22Rv1 (cell line): ENCODE data around the gene CRYBB1.

Experiments
- H3K27ac ChIP-seq: fragments of 450-650 bp; 2 replicates; pipeline ENCODE4 v1.5.1; 2017
- ZFX ChIP-seq: fragments of 450-650 bp; IDR thresholded peaks from 2 replicates; pipeline ENCODE4 v1.6.1; 2017; ENCODE audit warnings: antibody characterized with exemption, borderline replicate concordance
- TF ChIP-seq, protein P1 (sequence below): fragments of 450-650 bp; IDR thresholded peaks from 2 replicates; pipeline ENCODE4 v1.5.1; 2017; ENCODE audit warnings: mild to moderate bottlenecking

The CRYBB1 gene

DNA sequence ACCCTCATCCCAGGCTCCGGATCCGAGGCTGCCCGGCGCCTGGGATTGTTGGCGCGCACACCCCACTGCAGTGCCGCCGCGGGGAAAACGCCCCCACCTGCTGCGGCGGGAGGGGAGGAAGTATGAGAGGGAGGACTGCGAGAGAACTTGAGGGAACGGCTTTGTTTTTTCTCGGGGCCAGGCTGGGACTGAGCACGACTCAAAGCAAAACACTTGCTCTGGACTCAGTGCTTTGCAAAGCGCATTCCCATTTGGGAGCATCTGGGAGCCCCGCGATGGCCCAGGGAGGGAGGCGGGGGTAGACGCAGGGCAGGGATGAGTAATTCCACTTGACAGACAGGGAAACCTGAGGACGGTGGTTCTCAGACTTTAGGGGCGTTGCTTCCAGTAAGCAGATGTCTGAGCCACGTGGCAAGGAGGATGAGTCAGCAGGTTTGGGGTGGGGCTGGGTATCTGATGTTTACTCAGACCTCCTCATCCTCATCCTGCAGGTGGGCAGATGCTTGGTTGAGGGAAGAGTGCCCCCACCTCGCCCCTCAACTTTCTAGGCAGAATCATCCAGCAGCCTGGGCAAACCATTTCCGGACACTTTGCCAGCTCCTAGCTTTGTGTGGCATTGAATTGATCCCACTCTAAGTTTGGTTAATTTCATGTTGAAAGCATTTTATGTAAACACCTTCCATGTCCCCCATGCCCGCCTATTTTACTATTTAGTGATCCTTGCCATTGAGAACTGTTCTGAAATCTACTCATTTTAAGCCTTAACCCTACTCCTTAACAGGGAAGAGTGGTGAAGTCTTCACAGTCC is 41.0 kb upstream of the CRYBB1 start:
- TF ChIP-seq ZFX, result no peak
- TF ChIP-seq, protein P1, sequence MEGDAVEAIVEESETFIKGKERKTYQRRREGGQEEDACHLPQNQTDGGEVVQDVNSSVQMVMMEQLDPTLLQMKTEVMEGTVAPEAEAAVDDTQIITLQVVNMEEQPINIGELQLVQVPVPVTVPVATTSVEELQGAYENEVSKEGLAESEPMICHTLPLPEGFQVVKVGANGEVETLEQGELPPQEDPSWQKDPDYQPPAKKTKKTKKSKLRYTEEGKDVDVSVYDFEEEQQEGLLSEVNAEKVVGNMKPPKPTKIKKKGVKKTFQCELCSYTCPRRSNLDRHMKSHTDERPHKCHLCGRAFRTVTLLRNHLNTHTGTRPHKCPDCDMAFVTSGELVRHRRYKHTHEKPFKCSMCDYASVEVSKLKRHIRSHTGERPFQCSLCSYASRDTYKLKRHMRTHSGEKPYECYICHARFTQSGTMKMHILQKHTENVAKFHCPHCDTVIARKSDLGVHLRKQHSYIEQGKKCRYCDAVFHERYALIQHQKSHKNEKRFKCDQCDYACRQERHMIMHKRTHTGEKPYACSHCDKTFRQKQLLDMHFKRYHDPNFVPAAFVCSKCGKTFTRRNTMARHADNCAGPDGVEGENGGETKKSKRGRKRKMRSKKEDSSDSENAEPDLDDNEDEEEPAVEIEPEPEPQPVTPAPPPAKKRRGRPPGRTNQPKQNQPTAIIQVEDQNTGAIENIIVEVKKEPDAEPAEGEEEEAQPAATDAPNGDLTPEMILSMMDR, result no peak
- no peak overlapping the region for H3K27ac ChIP-seq

- TF ChIP-seq, protein P1, result no peak
- TF ChIP-seq ZFX, result no peak
- H3K27ac ChIP-seq, result no peak overlapping the region
Observed at GRCh38 chr22:26658161-26658560, 40.3 kb upstream of the CRYBB1 start.

- no peak for TF ChIP-seq ZFX
- TF ChIP-seq, protein P1, result no peak
- H3K27ac ChIP-seq, result no peak within 1 kb of the TSS
Observed at GRCh38 chr22:26656891-26657851, 39.3 kb upstream of the CRYBB1 start, which contains the start of gene MIAT. Gene MIAT (plus strand): TSS chr22:26657588.

GRCh38 chr22:26651815-26652214 is 34.0 kb upstream of the CRYBB1 start:
- no peak overlapping the region for H3K27ac ChIP-seq
- TF ChIP-seq ZFX, result no peak
- TF ChIP-seq, protein P1, result no peak

- H3K27ac ChIP-seq, result no peak overlapping the region
- TF ChIP-seq, protein P1, result no peak
- TF ChIP-seq ZFX, result no peak
Observed at GRCh38 chr22:26650722-26651421, 33.0 kb upstream of the CRYBB1 start.

DNA sequence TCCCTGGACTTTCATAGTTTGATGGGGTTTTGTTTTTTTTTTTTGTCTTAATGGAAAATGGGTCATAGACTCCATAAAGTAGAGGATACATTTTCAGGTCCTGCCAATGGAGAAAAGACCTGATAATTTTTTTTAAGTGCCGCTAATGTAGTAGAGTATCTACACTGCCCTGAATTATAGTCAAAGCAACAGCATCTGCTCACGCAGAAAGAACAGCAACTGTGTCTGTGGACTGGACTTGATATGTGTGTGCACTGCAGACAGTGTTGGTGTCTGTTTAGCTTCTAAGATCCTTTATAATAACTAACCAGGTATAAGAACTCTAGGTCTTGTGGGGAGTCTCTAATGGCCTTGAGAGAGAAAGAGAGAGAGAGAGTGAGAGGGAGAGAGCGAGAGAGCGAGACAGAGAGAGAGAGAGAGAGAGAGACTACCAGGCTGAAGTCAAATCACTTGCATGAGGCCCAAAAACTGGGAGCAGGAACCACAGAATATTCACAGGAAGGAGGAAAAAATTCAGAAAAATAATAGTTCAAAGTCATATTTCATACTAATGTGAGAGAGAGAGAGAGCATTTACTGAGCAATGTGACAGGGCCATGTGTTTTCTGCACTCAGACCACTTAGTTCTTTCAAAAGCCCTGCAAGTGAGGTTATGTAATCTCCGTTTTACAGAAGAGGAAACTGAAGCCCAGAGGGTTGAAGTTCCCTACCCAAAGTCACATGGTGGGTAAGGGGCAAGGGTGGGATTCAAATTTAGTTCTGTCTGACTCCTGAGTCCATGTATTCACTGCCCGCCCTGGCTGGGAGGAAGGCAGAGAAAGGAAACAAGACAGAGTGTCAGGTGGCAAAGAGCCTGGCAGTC is 30.9 kb upstream of the CRYBB1 start:
- TF ChIP-seq, protein P1, result no peak
- H3K27ac ChIP-seq, result no peak overlapping the region
